Thyroid gland (tissue), 4 donors: ENCODE measurements around the gene CCT7. TPM values are rescaled to one million over a fixed set of nuclear protein-coding genes. Genes with fewer than 3 reads are reported as not detected.
A peak's percentile ranks its signal among the peaks of the same experiment; 100 is the strongest.
"Not testable (repeated sequence)": the region's sequence is repeated elsewhere in the genome, so short reads cannot be mapped to it uniquely, and the experiment has no call there.

Experiments
- DNase-seq, 2 donors: peaks; one replicate each; pipeline ENCODE4 v3.0.0-alpha.2; 2019
- H3K27ac ChIP-seq, 3 donors: fragments of 200-600 bp; sonication (generic); 1 replicate in 2 of 3; 2 replicates in 1 of 3; pipeline ENCODE4 v1.5.1; 2016 to 2019; ENCODE audit warnings: mild to moderate bottlenecking in 1 of 3, moderate library complexity in 1 of 3
- H3K27me3 ChIP-seq: fragments of 200-600 bp; sonication (generic); one replicate; pipeline ENCODE4 v1.5.1; 2019
- H3K36me3 ChIP-seq, 2 donors: fragments of 200-600 bp; sonication (generic); one replicate each; pipeline ENCODE4 v1.5.1; 2016 to 2019
- H3K4me1 ChIP-seq, 2 donors: fragments of 200-600 bp; sonication (generic); one replicate each; pipeline ENCODE4 v1.5.1; 2017 to 2019
- H3K4me3 ChIP-seq, 3 donors: fragments of 200-600 bp; sonication (generic); replicated peaks in 1 of 3; 1 replicate in 2 of 3; 2 replicates in 1 of 3; pipeline ENCODE4 v1.5.1; 2016; ENCODE audit warnings: mild to moderate bottlenecking in 1 of 3
- H3K9me3 ChIP-seq: fragments of 200-600 bp; sonication (generic); one replicate; pipeline ENCODE4 v1.5.1; 2017
- POLR2A ChIP-seq, 2 donors: fragments of 450-650 bp; IDR thresholded peaks; one replicate each; pipeline ENCODE4 v1.6.1; 2017; ENCODE audit warnings: antibody characterized with exemption in 2 of 2, mild to moderate bottlenecking in 2 of 2, moderate library complexity in 1 of 2
- WGBS, 2 donors: methylation state at CpG; one replicate each; pipeline ENCODE4 v1.1.5; 2017; 5-methylcytosine and 5-hydroxymethylcytosine counted together
- intact Hi-C: fragments of 100-400 bp; cut with DNase I; formaldehyde crosslinking; loops from one replicate; pipeline ENCODE4 v1.15.1; 2023
- total RNA-seq, 4 donors: library from RNA; depleted of rRNA; stranded (reverse); fragments of >200 nt; gene quantifications; one replicate each; pipeline ENCODE4 v1.2.3, GENCODE V29; 2016
- TF ChIP-seq, protein P1 (sequence below), 6 experiments: fragments of 200-600 bp in 3 of 6; fragments of 450-650 bp in 3 of 6; sonication (generic) in 3 of 6; IDR thresholded peaks; one replicate each; pipeline ENCODE4 v1.5.1; 2016 to 2019; ENCODE audit warnings: antibody characterized with exemption in 6 of 6, mild to moderate bottlenecking in 2 of 6, inconsistent platforms in 1 of 6, moderate library complexity in 1 of 6

The CCT7 gene
- 100 to 1,000 TPM; 160 to 205 (median 189) TPM for total RNA-seq

- DNase-seq: peak; percentile 89 to 92
- H3K27ac ChIP-seq: peak within 1 kb of the TSS; percentile 83 to 99 (median 89)
- H3K36me3 ChIP-seq: no peaks in the 10 kb centered on the region
- no peaks in the 10 kb centered on the region for H3K27me3 ChIP-seq
- no peaks in the 10 kb centered on the region for H3K9me3 ChIP-seq
- H3K4me1 ChIP-seq: peaks cover 12 to 13% of the 10 kb centered on the region in 2 donors
- H3K4me3 ChIP-seq: peak within 1 kb of the TSS; percentile 69 to 91 (median 75)
- TF ChIP-seq, protein P1, sequence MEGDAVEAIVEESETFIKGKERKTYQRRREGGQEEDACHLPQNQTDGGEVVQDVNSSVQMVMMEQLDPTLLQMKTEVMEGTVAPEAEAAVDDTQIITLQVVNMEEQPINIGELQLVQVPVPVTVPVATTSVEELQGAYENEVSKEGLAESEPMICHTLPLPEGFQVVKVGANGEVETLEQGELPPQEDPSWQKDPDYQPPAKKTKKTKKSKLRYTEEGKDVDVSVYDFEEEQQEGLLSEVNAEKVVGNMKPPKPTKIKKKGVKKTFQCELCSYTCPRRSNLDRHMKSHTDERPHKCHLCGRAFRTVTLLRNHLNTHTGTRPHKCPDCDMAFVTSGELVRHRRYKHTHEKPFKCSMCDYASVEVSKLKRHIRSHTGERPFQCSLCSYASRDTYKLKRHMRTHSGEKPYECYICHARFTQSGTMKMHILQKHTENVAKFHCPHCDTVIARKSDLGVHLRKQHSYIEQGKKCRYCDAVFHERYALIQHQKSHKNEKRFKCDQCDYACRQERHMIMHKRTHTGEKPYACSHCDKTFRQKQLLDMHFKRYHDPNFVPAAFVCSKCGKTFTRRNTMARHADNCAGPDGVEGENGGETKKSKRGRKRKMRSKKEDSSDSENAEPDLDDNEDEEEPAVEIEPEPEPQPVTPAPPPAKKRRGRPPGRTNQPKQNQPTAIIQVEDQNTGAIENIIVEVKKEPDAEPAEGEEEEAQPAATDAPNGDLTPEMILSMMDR (IDR thresholded peaks at IDR 0.05): no peak
- TF ChIP-seq POLR2A (IDR thresholded peaks at IDR 0.05): peak in 1 of 2 donors; percentile 71
- 0% methylated on average over 38 to 65 of the region's 69 CpGs for WGBS, 2 donors
- intact Hi-C loops: loop anchor here (10.0 kb wide), 1 partner anchor 159 kb away; the partner anchor contains the start of gene SFXN5
Observed at GRCh38 chr2:73233932-73234832, at the start of gene CCT7. CCT7 (plus strand) TSS chr2:73234308; CDS start chr2:73234379, 71 bp downstream.

DNA sequence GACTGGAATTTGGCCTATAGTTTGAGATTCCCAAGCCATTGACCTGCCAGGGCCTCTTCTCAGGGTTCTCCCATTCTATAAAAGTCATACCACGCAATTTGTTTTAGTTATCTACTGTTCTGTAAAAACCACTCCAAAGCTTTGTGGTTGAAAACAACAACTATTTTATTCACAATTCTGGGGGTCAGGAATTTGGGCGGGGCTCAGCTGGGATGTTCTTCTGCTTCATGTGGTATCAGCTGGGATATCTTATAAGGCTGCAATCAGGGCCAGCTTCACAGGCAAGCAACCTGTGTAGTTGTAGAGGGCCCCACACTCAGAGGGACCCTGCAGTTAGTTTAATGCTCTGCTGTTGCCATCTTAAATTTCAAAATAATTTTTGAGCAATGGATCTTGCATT lies 48.1 kb upstream of the CCT7 start:
- Histone ChIP-seq H3K9me3 (no peaks in the 10 kb centered on the region), H3K27ac (no peak overlapping the region), H3K36me3 (no peaks in the 10 kb centered on the region), H3K27me3 (no peaks in the 10 kb centered on the region), H3K4me1 (no peaks in the 10 kb centered on the region), H3K4me3 (no peak overlapping the region)
- intact Hi-C loops: no loop called here
- DNase-seq: no peak
- 82 to 85% methylated on average over 2 of the region's 2 CpGs for WGBS, 2 donors
- TF ChIP-seq, protein P1 (IDR thresholded peaks at IDR 0.05): no peak
- no peak for TF ChIP-seq POLR2A (IDR thresholded peaks at IDR 0.05)

GRCh38 chr2:73187549-73187948 lies 46.6 kb upstream of the CCT7 start:
- Histone ChIP-seq H3K27me3 (no peaks in the 10 kb centered on the region), H3K9me3 (no peaks in the 10 kb centered on the region), H3K4me3 (no peak overlapping the region), H3K4me1 (no peaks in the 10 kb centered on the region), H3K36me3 (no peaks in the 10 kb centered on the region), H3K27ac (no peak overlapping the region)
- no peak for DNase-seq
- 55 to 67% methylated on average over 2 of the region's 2 CpGs for WGBS, 2 donors
- TF ChIP-seq POLR2A (IDR thresholded peaks at IDR 0.05): no peak
- TF ChIP-seq, protein P1 (IDR thresholded peaks at IDR 0.05): no peak
- intact Hi-C loops: no loop called here

- Histone ChIP-seq H3K9me3 (no peaks in the 10 kb centered on the region), H3K4me1 (peaks cover 4 to 7% of the 10 kb centered on the region in 2 donors), H3K36me3 (no peaks in the 10 kb centered on the region), H3K27ac (no peak overlapping the region), H3K4me3 (no peak overlapping the region), H3K27me3 (no peaks in the 10 kb centered on the region)
- DNase-seq: no peak
- intact Hi-C loops: no loop called here
- TF ChIP-seq POLR2A (IDR thresholded peaks at IDR 0.05): no peak
- TF ChIP-seq, protein P1 (IDR thresholded peaks at IDR 0.05): no peak
Observed at GRCh38 chr2:73197579-73197978, 36.5 kb upstream of the CCT7 start.

- H3K27ac ChIP-seq, H3K27me3 ChIP-seq, H3K36me3 ChIP-seq, H3K4me3 ChIP-seq, intact Hi-C loops, H3K9me3 ChIP-seq, DNase-seq: not testable (repeated sequence)
- H3K4me1 ChIP-seq: peaks cover 11 to 14% of the 10 kb centered on the region in 2 donors
- 92 to 93% methylated on average over 10 of the region's 10 CpGs for WGBS, 2 donors
Observed at GRCh38 chr2:73200281-73200680, 33.8 kb upstream of the CCT7 start.
